T-cell (primary cell): ENCODE results near the gene METRNL. TPM values are rescaled to one million over a fixed set of nuclear protein-coding genes. Genes with fewer than 3 reads are reported as not detected.

Experiments
- ATAC-seq, 4 experiments: fragments of 200-7000 bp in 3 of 4; fragments of 150-1000 bp in 1 of 4; cut with Tn5 transposase; replicated peaks in 1 of 4; 1 replicate in 3 of 4; 2 replicates in 1 of 4; pipeline ENCODE4 v1.10.0; 2021; ENCODE audit warnings: moderate library complexity in 3 of 4, mild to moderate bottlenecking in 2 of 4, moderate number of reproducible peaks in 1 of 4
- CTCF ChIA-PET, 2 donors: fragments of 300-600 bp; sonication (Branson Sonifier 250); formaldehyde crosslinking; loops; one replicate each; lab custom pipeline; 2022; ENCODE audit warnings: antibody characterized with exemption in 2 of 2; lab: Charles Lee
- POLR2A ChIA-PET, 2 donors: fragments of 300-600 bp; sonication (Branson Sonifier 250); formaldehyde crosslinking; loops; one replicate each; lab custom pipeline; 2022; ENCODE audit warnings: antibody characterized with exemption in 2 of 2; lab: Charles Lee
- DNase-seq, 35 experiments: peaks; one replicate each; pipeline versions ENCODE4 v3.0.0 to v3.0.0-alpha.2; 2013 to 2023
- H3K27ac ChIP-seq: one replicate; pipeline ENCODE4 v1.5.1; 2013; ENCODE audit warnings: low read length
- H3K27me3 ChIP-seq, 2 experiments: replicated peaks in 1 of 2; 1 replicate in 1 of 2; 2 replicates in 1 of 2; pipeline versions ENCODE4 v1.6.1 to v1.7.0; 2013; ENCODE audit warnings: low read length in 1 of 2, mixed read lengths in 1 of 2; ENCODE audit not compliant: control insufficient read depth in 2 of 2, insufficient read depth in 2 of 2; ENCODE audit errors: extremely low read depth in 1 of 2
- H3K36me3 ChIP-seq, 2 donors: 1 replicate in 1 of 2; 2 replicates in 1 of 2; pipeline versions ENCODE4 v1.6.1 to v1.7.0; 2013; ENCODE audit warnings: low read length in 1 of 2; ENCODE audit not compliant: control insufficient read depth in 2 of 2, insufficient read depth in 1 of 2; ENCODE audit errors: extremely low read depth in 1 of 2
- H3K4me1 ChIP-seq, 2 experiments: 1 replicate in 1 of 2; 2 replicates in 1 of 2; pipeline versions ENCODE4 v1.6.1 to v1.7.0; 2013; ENCODE audit warnings: low read length in 2 of 2, mixed read lengths in 1 of 2; ENCODE audit not compliant: insufficient read depth in 2 of 2, control insufficient read depth in 1 of 2; ENCODE audit errors: extremely low read depth in 1 of 2
- H3K4me3 ChIP-seq, 2 donors: 1 replicate in 1 of 2; 2 replicates in 1 of 2; pipeline versions ENCODE4 v1.5.1 to v1.7.0; 2013; ENCODE audit warnings: mild to moderate bottlenecking in 2 of 2, low read length in 1 of 2, moderate library complexity in 1 of 2; ENCODE audit not compliant: control insufficient read depth in 1 of 2; ENCODE audit errors: extremely low read depth in 1 of 2
- H3K9me3 ChIP-seq: 2 replicates; pipeline ENCODE4 v1.7.0; 2013
- H3K27ac Mint-ChIP-seq, 2 donors: one replicate each; pipeline ENCODE4 v1.8.0; 2020 to 2021; ENCODE audit warnings: mild to moderate bottlenecking in 2 of 2, mixed read lengths in 2 of 2
- H3K27me3 Mint-ChIP-seq, 2 donors: one replicate each; pipeline ENCODE4 v1.8.0; 2021 to 2022; ENCODE audit warnings: mixed read lengths in 2 of 2
- H3K36me3 Mint-ChIP-seq: one replicate; pipeline ENCODE4 v1.8.0; 2021; ENCODE audit warnings: mixed read lengths
- H3K4me1 Mint-ChIP-seq, 3 donors: one replicate each; pipeline ENCODE4 v1.8.0; 2020 to 2022; ENCODE audit warnings: mixed read lengths in 3 of 3, mild to moderate bottlenecking in 1 of 3
- H3K4me3 Mint-ChIP-seq, 3 donors: one replicate each; pipeline ENCODE4 v1.8.0; 2020 to 2022; ENCODE audit warnings: mild to moderate bottlenecking in 3 of 3, mixed read lengths in 3 of 3, moderate library complexity in 3 of 3
- H3K9me3 Mint-ChIP-seq, 3 donors: one replicate each; pipeline ENCODE4 v1.8.0; 2020 to 2022; ENCODE audit warnings: mixed read lengths in 3 of 3
- WGBS: methylation state at CpG from one replicate; pipeline ENCODE4 v1.1.5; 2013; ENCODE audit warnings: missing lambda C conversion rate; ENCODE audit not compliant: insufficient coverage; 5-methylcytosine and 5-hydroxymethylcytosine counted together
- total RNA-seq, 35 experiments: library from RNA in 6 of 35; stranded (reverse) in 6 of 35; fragments of 120-200 nt in 1 of 35; gene quantifications; one replicate each; pipeline versions ENCODE4 v1.2.1 to v1.2.4 and lab custom pipeline; 2013 to 2026

Gene METRNL
- total RNA-seq, 5 donors from 2014 or later (not counting 1 experiment from before 2014, with no cell fraction given) = 7.0 to 50.8 (median 11.9) TPM

GRCh38 chr17:83100220-83100852 is 20.9 kb downstream of the METRNL start:
- H3K4me1 ChIP-seq = peaks cover 0 to 35% of the 10 kb centered on the region in 2 experiments
- H3K36me3 ChIP-seq = no peaks in the 10 kb centered on the region
- DNase-seq (no peak), ATAC-seq (no peak)
- WGBS = no CpG with 5 or more reads among the region's 24 CpGs
- no peak overlapping the region for H3K4me3 ChIP-seq
- POLR2A ChIA-PET = no interaction called here
- H3K27me3 ChIP-seq = peaks cover 0 to 55% of the 10 kb centered on the region in 2 experiments
- Mint-ChIP-seq H3K27ac (no peak overlapping the region), H3K27me3 (peaks cover 6 to 22% of the 10 kb centered on the region in 2 donors), H3K36me3 (peaks cover 4% of the 10 kb centered on the region), H3K4me3 (no peak overlapping the region), H3K4me1 (peaks cover 2 to 11% (median 9%) of the 10 kb centered on the region in 3 donors), H3K9me3 (no peaks in the 10 kb centered on the region)
- CTCF ChIA-PET = no interaction called here
- H3K27ac ChIP-seq = no peak overlapping the region
- H3K9me3 ChIP-seq = no peaks in the 10 kb centered on the region

- 11% methylated on average over 22 of the region's 22 CpGs for WGBS
- Mint-ChIP-seq H3K4me3 (no peak overlapping the region), H3K27ac (no peak overlapping the region), H3K27me3 (peaks cover 6 to 22% of the 10 kb centered on the region in 2 donors), H3K4me1 (peaks cover 2 to 11% (median 9%) of the 10 kb centered on the region in 3 donors), H3K9me3 (no peaks in the 10 kb centered on the region), H3K36me3 (peaks cover under 1% of the 10 kb centered on the region)
- Histone ChIP-seq H3K27ac (no peak overlapping the region), H3K36me3 (no peaks in the 10 kb centered on the region), H3K4me1 (peaks cover 0 to 35% of the 10 kb centered on the region in 2 experiments), H3K9me3 (no peaks in the 10 kb centered on the region), H3K4me3 (no peak overlapping the region), H3K27me3 (peaks cover 0 to 55% of the 10 kb centered on the region in 2 experiments)
- no peak for DNase-seq
- peak in 2 of 4 experiments; percentile 22 to 24 for ATAC-seq
- ChIA-PET POLR2A (no interaction called here), CTCF (no interaction called here)
Measured at GRCh38 chr17:83100853-83101391, 21.5 kb downstream of the METRNL start.

- POLR2A ChIA-PET = no interaction called here
Measured at GRCh38 chr17:83101805-83102480, 22.5 kb downstream of the METRNL start.

GRCh38 chr17:83103200-83103942 is 24.0 kb downstream of the METRNL start:
- H3K4me1 ChIP-seq = peaks cover 0 to 35% of the 10 kb centered on the region in 2 experiments
- H3K27ac ChIP-seq = no peak overlapping the region
- Mint-ChIP-seq H3K4me1 (peaks cover 2 to 11% (median 9%) of the 10 kb centered on the region in 3 donors), H3K9me3 (no peaks in the 10 kb centered on the region), H3K36me3 (no peaks in the 10 kb centered on the region), H3K27me3 (peaks cover 6 to 24% of the 10 kb centered on the region in 2 donors), H3K4me3 (peak overlapping the region in 2 of 3 donors; percentile 24 to 50), H3K27ac (no peak overlapping the region)
- WGBS = 95% methylated on average over 15 of the region's 60 CpGs
- ATAC-seq = no peak
- ChIA-PET CTCF (no interaction called here), POLR2A (no interaction called here)
- peak overlapping the region in 1 of 2 donors; percentile 27 for H3K4me3 ChIP-seq
- DNase-seq = peak in 2 of 35 experiments; percentile 39 to 78
- H3K27me3 ChIP-seq = peaks cover 0 to 54% of the 10 kb centered on the region in 2 experiments
- no peaks in the 10 kb centered on the region for H3K36me3 ChIP-seq
- no peaks in the 10 kb centered on the region for H3K9me3 ChIP-seq

More at GRCh38 chr17:83101805-83102480, 22.5 kb downstream of the METRNL start:
- Mint-ChIP-seq H3K9me3 (no peaks in the 10 kb centered on the region), H3K36me3 (no peaks in the 10 kb centered on the region), H3K4me1 (peaks cover 2 to 11% (median 9%) of the 10 kb centered on the region in 3 donors), H3K27me3 (peaks cover 6 to 24% of the 10 kb centered on the region in 2 donors), H3K4me3 (no peak overlapping the region), H3K27ac (no peak overlapping the region)
- H3K27ac ChIP-seq = no peak overlapping the region
- H3K27me3 ChIP-seq = peaks cover 0 to 55% of the 10 kb centered on the region in 2 experiments
- DNase-seq (no peak), ATAC-seq (no peak)
- peaks cover 0 to 35% of the 10 kb centered on the region in 2 experiments for H3K4me1 ChIP-seq
- H3K4me3 ChIP-seq = no peak overlapping the region
- H3K9me3 ChIP-seq = no peaks in the 10 kb centered on the region
- no peaks in the 10 kb centered on the region for H3K36me3 ChIP-seq
- CTCF ChIA-PET = no interaction called here
- 88% methylated on average over 21 of the region's 22 CpGs for WGBS

GRCh38 chr17:83103943-83104311 is 24.5 kb downstream of the METRNL start:
- H3K4me3 Mint-ChIP-seq = peak overlapping the region in 2 of 3 donors; percentile 24 to 50
- no peaks in the 10 kb centered on the region for H3K36me3 Mint-ChIP-seq
- 90% methylated on average over 9 of the region's 10 CpGs for WGBS
- ATAC-seq (no peak), DNase-seq (no peak)
- no peak overlapping the region for H3K27ac ChIP-seq
- H3K4me1 ChIP-seq = peaks cover 0 to 35% of the 10 kb centered on the region in 2 experiments
- H3K9me3 Mint-ChIP-seq = no peaks in the 10 kb centered on the region
- H3K4me1 Mint-ChIP-seq = peaks cover 2 to 11% (median 9%) of the 10 kb centered on the region in 3 donors
- peaks cover 0 to 52% of the 10 kb centered on the region in 2 experiments for H3K27me3 ChIP-seq
- no peak overlapping the region for H3K27ac Mint-ChIP-seq
- H3K9me3 ChIP-seq = no peaks in the 10 kb centered on the region
- no peak overlapping the region for H3K4me3 ChIP-seq
- H3K27me3 Mint-ChIP-seq = peaks cover 9 to 23% of the 10 kb centered on the region in 2 donors
- CTCF ChIA-PET = no interaction called here
- H3K36me3 ChIP-seq = no peaks in the 10 kb centered on the region
- POLR2A ChIA-PET = no interaction called here
